WI38 (cell line): ENCODE measurements around the gene LRGUK.

Experiments
- H3K4me3 ChIP-seq: 2 replicates; pipeline ENCODE4 v1.5.1; 2011; ENCODE audit warnings: low read depth, mild to moderate bottlenecking, control low read depth, low read length
- CTCF ChIP-seq: IDR thresholded peaks from 2 replicates; pipeline ENCODE4 v1.5.1; 2012; ENCODE audit warnings: low read depth, mild to moderate bottlenecking, control low read depth, low read length

Gene LRGUK

GRCh38 chr7:134126146-134126545, 994 bp upstream of the LRGUK start:
- no peak overlapping the region for H3K4me3 ChIP-seq

GRCh38 chr7:134126596-134126965, 559 bp upstream of the LRGUK start:
- TF ChIP-seq CTCF: no peak
- peak overlapping the region; percentile 64 for H3K4me3 ChIP-seq

More at GRCh38 chr7:134126146-134126545, 994 bp upstream of the LRGUK start:
- TF ChIP-seq CTCF: no peak

GRCh38 chr7:134128829-134129228, 1.7 kb downstream of the LRGUK start:
- H3K4me3 ChIP-seq: no peak overlapping the region
- no peak for TF ChIP-seq CTCF

- H3K4me3 ChIP-seq: no peak overlapping the region
- no peak for TF ChIP-seq CTCF
Observed at GRCh38 chr7:134129856-134130523, 2.9 kb downstream of the LRGUK start.

- no peak overlapping the region for H3K4me3 ChIP-seq
- no peak for TF ChIP-seq CTCF
Observed at GRCh38 chr7:134134004-134134403, 6.9 kb downstream of the LRGUK start.

- peak; percentile 93 for TF ChIP-seq CTCF
- no peak overlapping the region for H3K4me3 ChIP-seq
Observed at GRCh38 chr7:134140889-134141867, 14.0 kb downstream of the LRGUK start.

GRCh38 chr7:134141868-134142264, 14.7 kb downstream of the LRGUK start:
- H3K4me3 ChIP-seq: no peak overlapping the region
- no peak for TF ChIP-seq CTCF
